Measurements from ENCODE around the gene ARL15.
"Not testable (repeated sequence)": the region's sequence is repeated elsewhere in the genome, so short reads cannot be mapped to it uniquely, and the experiment has no call there.

Gene ARL15

GRCh38 chr5:54091307-54092130 is 218.9 kb downstream of the ARL15 start:
- DNase-seq (ENCODE audit: low read depth) = no peak

- peak; percentile 80 for DNase-seq (ENCODE audit: low read depth)
Measured at GRCh38 chr5:54090495-54091120, 219.8 kb downstream of the ARL15 start.

- no peak for DNase-seq (ENCODE audit: low read depth)
Measured at GRCh38 chr5:54088081-54088480, 222.3 kb downstream of the ARL15 start.

- DNase-seq (ENCODE audit: low read depth) = peak; percentile 74
Measured at GRCh38 chr5:54087436-54087835, 222.9 kb downstream of the ARL15 start.

GRCh38 chr5:54086191-54086590 is 224.2 kb downstream of the ARL15 start:
- no peak for DNase-seq (ENCODE audit: low read depth)

- DNase-seq (ENCODE audit: low read depth) = no peak
Measured at GRCh38 chr5:54084696-54085095, 225.7 kb downstream of the ARL15 start.

GRCh38 chr5:54083851-54084250 is 226.5 kb downstream of the ARL15 start:
- DNase-seq (ENCODE audit: low read depth) = no peak

- DNase-seq (ENCODE audit: low read depth) = no peak
Measured at GRCh38 chr5:54083245-54083644, 227.1 kb downstream of the ARL15 start.

- no peak for DNase-seq (ENCODE audit: low read depth)
Measured at GRCh38 chr5:54081415-54081814, 229.0 kb downstream of the ARL15 start.

- DNase-seq (ENCODE audit: low read depth) = no peak
Measured at GRCh38 chr5:54080831-54081230, 229.5 kb downstream of the ARL15 start.

GRCh38 chr5:54073735-54074134 is 236.6 kb downstream of the ARL15 start:
- no peak for DNase-seq (ENCODE audit: low read depth)

GRCh38 chr5:54073131-54073530 is 237.2 kb downstream of the ARL15 start:
- no peak for DNase-seq (ENCODE audit: low read depth)

GRCh38 chr5:54066433-54066832 is 243.9 kb downstream of the ARL15 start:
- no peak for DNase-seq (ENCODE audit: low read depth)

- DNase-seq (ENCODE audit: low read depth) = peak; percentile 93
Measured at GRCh38 chr5:54063817-54064216, 246.6 kb downstream of the ARL15 start.

GRCh38 chr5:54062958-54063357 is 247.4 kb downstream of the ARL15 start:
- peak; percentile 84 for DNase-seq (ENCODE audit: low read depth)

- DNase-seq (ENCODE audit: low read depth) = not testable (repeated sequence)
Measured at GRCh38 chr5:54060919-54061318, 249.5 kb downstream of the ARL15 start.

GRCh38 chr5:54049963-54050362 is 260.4 kb downstream of the ARL15 start:
- peak; percentile 47 for DNase-seq (ENCODE audit: low read depth)

GRCh38 chr5:54049144-54049543 is 261.2 kb downstream of the ARL15 start:
- no peak for DNase-seq (ENCODE audit: low read depth)

- no peak for DNase-seq (ENCODE audit: low read depth)
Measured at GRCh38 chr5:54045077-54045792, 265.1 kb downstream of the ARL15 start.

GRCh38 chr5:54044276-54044675 is 266.1 kb downstream of the ARL15 start:
- not testable (repeated sequence) for DNase-seq (ENCODE audit: low read depth)

- no peak for DNase-seq (ENCODE audit: low read depth)
Measured at GRCh38 chr5:54040804-54041203, 269.6 kb downstream of the ARL15 start.

- no peak for DNase-seq (ENCODE audit: low read depth)
Measured at GRCh38 chr5:54040018-54040417, 270.4 kb downstream of the ARL15 start.

- no peak for DNase-seq (ENCODE audit: low read depth)
Measured at GRCh38 chr5:54037205-54037604, 273.2 kb downstream of the ARL15 start.
